Activated T-cell treated with anti-CD3 and anti-CD28 coated beads, Interleukin-2, amount 50 U/mL, for 48 hours (primary cell): Measurements from ENCODE around the gene DNAJB2.
"Not testable (repeated sequence)": the region's sequence is repeated elsewhere in the genome, so short reads cannot be mapped to it uniquely, and the experiment has no call there.

Source experiments
- DNase-seq, 2 experiments: peaks; one replicate each; pipeline ENCODE4 v3.0.0-alpha.2; 2020

Gene DNAJB2

GRCh38 chr2:219258942-219259341, 20.2 kb upstream of the DNAJB2 start:
- not testable (repeated sequence) for DNase-seq

- DNase-seq: no peak
These were observed 17.9 kb upstream of the DNAJB2 start for GRCh38 chr2:219261024-219261855.

GRCh38 chr2:219266232-219266631, 12.9 kb upstream of the DNAJB2 start:
- no peak for DNase-seq

- no peak for DNase-seq
These were observed 12.3 kb upstream of the DNAJB2 start for GRCh38 chr2:219266886-219267285.

DNA sequence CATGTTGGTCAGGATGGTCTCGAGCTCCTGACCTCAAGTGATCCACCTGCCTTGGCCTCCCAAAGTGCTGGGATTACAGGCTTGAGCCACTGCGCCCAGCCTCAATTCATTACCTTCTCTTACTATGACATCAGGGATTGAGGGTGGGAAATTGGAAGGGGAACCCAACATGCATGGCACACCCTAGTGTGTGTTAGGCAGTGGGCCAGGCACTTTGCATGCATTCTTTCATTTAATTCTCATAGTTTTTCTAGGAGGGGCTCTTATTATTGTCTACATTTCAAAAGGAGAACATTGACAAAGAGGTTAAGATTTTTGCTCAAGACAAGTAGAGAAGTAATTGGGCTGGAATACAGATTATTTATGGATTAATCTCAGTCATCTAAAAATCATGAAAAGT, 10.9 kb upstream of the DNAJB2 start:
- DNase-seq: no peak

- DNase-seq: no peak
These were observed 9.7 kb upstream of the DNAJB2 start for GRCh38 chr2:219269362-219270054.

- no peak for DNase-seq
These were observed 9.2 kb upstream of the DNAJB2 start for GRCh38 chr2:219270055-219270372.

GRCh38 chr2:219271021-219271420, 8.1 kb upstream of the DNAJB2 start:
- no peak for DNase-seq

GRCh38 chr2:219272356-219272755, 6.8 kb upstream of the DNAJB2 start:
- DNase-seq: no peak

DNA sequence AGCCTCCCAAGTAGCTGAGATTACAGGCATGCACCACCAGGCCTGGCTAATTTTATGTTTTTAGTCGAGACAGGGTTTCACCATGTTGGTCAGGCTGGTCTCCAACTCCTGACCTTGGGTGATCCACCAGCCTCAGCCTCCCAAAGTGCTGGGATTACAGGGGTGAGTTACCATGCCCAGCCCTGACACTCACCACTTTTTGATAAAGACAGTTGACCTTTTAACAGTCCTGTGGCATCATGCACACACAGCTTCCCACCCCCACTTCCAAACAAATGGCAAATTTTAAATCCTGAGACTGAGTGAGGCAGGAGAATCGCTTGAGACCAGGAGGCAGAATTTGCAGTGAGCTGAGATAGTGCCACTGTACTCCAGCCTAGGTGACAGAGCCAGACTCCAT, 6.2 kb upstream of the DNAJB2 start:
- no peak for DNase-seq

DNA sequence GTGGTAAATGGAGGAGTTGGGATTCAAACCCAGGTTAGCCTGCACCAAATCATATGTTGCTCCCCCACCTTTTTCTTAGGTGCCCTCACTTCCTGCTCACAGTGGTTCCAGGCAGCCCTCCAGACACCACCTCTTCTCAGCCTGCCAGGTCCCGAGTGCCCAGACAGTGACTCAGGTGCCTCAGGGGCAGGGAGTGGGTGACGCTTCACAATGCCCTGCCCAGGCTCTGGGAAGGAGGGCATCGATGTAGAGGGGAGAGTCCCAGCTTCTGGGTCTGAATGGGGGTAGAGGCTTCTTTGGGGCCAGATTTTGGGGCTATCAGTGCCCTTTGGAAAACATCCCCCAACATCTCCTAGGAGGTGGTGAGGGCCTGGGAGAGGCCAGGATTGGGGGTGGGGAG, 5.2 kb upstream of the DNAJB2 start:
- DNase-seq: no peak

- DNase-seq: no peak
These were observed 4.7 kb upstream of the DNAJB2 start for GRCh38 chr2:219274361-219274921.

DNA sequence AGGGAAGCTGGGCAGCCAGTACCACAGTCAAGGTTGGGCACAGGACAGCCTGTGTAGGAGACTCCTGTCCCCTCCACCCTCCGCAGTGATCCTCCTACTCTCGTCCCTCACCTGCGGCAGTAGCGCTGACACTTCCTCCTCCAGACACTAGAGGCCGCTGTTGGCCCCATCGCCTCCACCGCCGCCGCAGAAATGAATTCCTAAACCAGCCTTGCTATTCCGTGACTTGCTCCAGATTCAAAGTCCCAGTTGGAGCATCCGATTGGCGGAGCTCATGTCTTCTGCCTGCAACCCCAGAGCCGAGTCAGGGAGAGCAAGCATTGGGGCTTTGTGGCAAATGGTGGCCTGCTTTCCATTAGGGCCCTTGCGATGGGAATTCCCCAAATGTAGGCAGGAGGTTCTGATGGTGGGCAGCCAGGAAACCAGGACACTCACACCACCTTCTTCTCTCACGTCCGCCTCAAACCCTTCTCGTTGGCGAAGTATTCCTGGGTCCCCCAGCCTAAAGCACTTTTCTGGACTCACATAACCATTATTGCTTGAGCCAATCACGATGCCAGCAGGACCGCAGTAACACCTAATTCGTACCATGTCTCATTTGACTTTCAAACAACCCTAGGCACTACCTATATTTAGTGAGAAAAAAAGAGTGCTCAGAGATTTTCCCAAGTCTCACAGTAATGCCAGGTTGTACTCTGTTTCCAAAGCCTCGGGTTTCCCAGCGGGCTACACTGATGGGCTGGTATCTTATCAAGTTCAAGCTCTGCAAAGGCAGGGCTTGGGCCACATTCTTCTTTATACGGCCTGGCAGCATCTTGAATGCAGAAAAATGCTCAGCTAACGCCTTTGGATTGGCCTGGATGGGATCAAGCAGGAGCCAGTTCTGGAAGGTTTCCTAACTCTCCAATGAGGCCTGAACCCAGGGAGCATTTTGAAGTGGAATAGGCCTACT, 1.2 kb upstream of the DNAJB2 start:
- peak; percentile 89 to 90 for DNase-seq

GRCh38 chr2:219278655-219279150, 463 bp upstream of the DNAJB2 start:
- no peak for DNase-seq

DNA sequence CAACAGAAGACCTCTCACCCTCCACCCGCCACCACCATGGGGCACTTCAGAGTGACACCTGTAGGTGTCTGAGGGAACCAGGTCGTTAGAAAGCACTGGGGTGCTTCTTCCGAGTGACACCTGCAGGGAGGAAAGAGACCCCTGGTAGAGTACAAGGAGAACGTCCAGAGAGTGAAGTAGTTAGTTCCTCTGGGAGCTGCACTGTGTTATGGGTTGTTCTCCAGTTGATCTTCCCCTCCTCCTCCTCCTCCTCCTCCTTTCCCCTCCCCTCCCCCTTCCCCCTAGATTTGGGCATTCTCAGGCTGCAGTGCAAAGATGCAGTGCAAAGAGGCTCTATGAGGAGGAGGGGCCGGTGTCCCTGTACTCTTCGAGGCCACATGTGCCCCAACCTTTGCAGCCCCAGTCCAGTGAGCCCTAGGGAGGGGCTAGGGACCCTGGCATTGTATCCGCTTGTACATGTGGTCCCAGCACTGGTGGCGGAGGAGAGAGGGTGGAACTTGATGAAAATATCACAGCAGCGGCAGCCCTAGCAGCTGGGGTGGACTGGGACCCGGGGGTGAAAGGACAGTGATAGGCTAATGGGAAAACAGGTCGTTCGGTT, 850 bp downstream of the DNAJB2 start:
- no peak for DNase-seq

GRCh38 chr2:219280651-219281050, 1.5 kb downstream of the DNAJB2 start:
- no peak for DNase-seq

DNA sequence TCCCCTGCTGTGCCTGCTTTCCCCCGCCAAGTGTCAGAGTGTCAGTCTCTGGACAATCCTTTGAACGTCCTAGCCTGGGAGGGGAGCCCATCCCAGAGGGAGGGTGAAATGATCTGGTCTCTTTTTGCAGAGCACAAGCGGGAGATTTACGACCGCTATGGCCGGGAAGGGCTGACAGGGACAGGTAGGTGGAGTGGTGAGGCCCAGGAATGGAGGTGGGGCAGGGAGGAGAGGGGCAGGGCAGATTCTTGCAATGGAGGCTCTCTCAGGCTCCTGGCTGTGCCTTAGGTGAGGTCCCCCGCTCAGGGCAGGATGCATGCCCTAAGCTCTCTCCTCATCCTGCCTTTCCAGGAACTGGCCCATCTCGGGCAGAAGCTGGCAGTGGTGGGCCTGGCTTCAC, 2.4 kb downstream of the DNAJB2 start:
- no peak for DNase-seq

GRCh38 chr2:219282375-219282774, 3.2 kb downstream of the DNAJB2 start:
- no peak for DNase-seq

- no peak for DNase-seq
These were observed 3.9 kb downstream of the DNAJB2 start for GRCh38 chr2:219282943-219283581.

- no peak for DNase-seq
These were observed 5.6 kb downstream of the DNAJB2 start for GRCh38 chr2:219284501-219285372.

DNA sequence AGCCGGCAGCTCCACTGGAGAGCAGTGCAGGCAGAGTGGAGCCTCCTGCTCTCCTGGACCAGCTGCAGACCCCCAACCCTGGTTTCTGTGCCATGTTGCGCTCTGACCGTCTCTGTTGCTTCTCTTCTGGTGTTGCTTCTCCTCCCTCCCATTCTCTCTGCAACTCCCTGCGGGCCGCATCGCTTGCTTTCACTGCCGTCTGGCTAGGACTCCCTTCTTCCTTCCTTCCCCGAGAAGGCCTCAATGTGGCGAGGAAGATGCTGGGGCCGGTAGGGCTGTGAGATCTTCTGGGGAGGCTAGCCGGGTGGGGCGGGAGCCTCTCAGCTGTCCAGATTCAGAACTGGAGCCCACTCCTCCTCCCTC, 6.2 kb downstream of the DNAJB2 start:
- no peak for DNase-seq
